Embryonic facial prominence (tissue), 1 donor: Measurements from ENCODE around the gene DDX17.

ENCODE experiments used
- DNase-seq: peaks from one replicate; pipeline ENCODE4 v3.0.0-alpha.2; 2016; ENCODE audit errors: extremely low spot score

The DDX17 gene

DNA sequence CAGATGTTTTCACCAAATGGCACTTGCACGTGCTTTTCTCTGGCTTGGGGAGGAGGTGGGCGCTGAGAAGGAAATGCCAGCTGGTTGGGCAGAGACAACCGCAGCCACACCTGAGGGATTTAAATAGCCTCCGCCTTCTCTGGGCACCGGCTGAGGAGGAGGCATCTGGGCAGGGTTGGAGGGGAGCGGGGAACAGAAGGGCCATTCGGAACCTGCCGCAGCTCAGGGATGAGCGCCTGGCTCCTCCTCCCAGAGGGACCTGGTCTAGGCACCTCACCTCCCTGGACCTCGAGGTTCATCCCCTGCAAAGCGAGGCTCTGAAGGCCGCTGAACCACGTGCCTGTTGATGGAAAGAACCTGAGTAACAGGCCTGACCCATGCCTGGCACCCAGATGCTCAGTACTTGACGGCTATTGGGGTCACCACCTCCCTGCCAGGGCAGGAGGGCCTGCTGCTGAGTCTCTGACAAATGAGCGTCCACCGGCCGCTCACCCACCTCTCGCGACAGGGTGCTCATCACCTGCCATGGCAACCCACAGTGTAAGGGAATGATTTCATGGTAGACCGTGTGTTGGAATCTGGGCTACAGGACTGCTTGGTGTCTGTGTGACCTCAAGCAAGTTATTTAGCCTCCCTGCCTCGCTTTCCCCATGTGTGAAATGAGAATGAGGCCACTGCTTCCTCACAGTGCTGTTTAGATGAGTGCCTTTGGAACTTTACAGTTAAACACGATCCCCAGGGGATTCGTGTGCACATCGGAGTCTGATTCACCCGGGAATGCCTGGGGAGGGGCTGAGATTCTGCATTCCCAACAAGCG lies 40.2 kb downstream of the DDX17 start:
- DNase-seq, result no peak

DNA sequence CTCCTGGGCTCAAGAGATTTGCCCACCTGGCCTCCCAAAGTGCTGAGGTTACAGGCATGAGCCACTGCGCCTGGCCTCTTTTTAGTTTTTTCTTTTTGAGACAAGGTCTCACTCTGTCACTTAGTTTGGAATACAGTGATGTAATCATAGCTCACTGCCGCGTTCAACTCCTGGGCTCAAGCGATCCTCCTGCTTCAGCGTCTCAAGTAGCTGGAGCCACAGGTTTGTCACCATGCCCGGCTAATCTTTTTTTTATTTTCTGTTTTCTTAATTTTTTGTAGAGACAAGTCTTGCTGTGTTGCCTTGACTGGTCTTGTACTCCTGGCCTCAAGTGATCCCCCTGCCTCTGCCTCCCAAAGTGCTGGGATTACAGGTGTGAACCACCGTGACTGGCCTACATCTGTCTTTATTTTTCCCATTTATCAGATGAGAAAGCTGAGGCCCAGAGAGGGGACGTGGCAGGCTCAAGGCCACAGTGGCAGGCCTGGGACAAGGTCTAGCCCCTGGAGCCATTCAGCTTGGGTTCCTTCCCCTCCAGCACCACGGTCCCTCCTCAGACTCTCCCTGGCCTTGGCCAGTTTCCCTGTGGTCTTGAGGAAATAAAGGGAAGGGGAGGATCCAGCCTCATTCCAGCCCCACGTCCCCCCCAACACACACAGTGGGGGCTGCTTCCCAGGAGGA lies 41.0 kb downstream of the DDX17 start:
- DNase-seq, result no peak

DNA sequence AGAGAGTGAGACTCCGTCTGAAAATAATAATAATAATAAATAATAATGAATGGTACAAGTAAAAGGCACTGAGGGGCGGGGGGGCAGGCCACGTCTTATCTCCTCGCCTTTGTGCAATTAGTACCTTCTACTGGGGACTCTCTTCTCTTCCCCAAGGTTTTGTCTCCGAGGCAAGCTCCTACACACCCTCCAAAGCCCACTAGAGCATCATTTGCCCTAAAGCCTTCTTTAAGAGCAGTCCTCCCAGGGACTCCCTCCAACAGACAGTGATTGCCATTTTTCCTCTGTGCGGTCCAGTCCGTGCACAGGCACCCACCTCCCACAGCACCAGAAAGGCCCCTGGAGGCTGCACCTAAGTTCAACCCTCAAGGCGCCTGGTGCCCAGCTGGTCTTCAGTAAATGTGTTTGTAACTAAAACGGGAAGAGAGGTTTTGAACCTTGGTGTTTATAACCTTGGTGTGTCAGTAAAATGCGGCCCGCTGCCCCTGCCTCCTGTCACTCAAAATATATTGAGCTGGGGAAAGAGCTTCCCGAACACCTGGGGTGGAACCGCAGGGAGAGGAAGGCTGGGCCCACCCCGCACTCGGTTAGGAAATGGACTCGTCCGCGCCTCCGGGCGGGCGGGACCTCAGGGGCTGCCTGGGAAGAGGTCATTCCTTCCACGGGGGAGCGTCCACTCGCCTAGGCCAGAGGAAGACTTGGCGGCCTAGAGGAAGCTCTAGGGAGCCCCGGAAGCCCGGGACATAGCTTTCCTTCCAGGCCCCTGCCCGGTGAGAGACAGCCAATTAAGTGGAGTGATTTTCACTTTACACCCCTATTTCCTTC lies 42.9 kb downstream of the DDX17 start:
- DNase-seq, result no peak

DNA sequence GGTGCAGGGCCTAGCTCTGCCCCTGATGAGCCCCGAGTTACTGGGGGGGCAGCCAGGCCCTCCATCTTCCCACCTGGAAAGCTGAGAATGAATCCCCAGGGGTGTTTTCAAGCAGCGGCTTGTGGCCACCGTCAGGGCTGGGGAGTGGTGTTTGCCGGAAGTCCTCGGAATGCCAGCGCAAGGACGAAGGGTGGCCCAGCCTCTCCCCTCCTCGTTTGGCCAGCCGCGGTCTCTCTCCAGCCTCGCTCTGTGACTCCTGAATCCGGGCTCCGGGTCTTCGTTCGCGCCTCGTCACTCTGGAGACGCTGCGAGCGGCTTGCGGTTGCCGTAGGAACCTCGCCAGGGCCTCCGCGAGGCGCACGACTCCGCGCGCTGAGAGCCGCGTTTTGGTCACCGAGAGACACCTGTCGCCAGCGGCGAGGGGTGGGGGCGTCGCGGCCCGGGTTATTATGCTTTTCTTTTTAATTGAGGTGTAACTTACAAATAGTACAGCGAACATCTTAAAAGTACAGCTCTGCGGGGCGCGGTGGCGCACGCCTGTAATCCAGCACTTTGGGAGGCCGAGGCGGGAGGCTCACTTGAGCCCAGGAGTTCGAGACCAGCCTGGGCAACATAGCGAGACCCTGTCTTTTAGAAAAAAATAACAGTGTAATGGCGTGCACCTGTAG lies 44.6 kb downstream of the DDX17 start:
- peak; percentile 46 for DNase-seq

GRCh38 chr22:38461057-38461413 lies 45.1 kb downstream of the DDX17 start:
- no peak for DNase-seq

GRCh38 chr22:38460426-38460840 lies 45.7 kb downstream of the DDX17 start:
- DNase-seq, result no peak

DNA sequence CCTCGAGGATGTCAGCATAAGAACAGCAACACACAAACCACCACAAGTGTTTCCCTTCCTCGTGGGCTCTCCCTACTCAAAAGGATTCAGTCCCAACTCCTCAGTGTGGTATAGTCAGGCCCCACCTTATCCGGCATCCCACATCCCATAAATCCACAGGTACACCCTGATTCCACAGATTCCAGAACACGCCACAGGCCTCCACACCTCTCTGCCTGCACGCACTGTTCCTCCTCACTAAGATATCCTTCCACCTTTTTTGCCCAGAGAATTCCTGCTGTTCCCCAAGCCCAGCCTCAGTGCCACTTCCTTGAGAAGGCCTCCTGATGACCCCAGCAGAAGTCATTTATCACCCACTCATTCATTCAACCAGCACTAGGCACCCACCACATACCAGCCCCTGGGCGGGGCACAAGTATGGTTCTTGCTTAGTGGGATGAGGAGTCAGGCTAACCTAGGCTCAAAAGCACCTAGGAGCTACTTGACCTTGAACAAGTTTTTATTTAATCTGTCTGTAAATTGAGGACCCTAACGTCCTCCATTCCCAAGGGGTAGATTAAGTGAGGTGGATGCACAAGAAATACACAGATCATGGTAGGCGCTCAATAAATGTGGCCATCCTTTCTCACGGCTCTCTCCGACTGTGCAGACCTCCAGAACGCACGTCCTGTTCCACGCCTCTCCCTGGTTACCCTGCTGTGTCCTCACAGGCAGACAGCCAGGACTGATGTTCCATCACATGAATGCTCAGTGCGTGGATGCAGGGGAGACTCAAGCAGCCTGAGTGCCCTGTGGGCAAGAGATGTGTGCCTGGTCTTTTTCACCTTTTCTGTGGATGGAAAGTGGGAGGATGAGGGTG lies 49.0 kb downstream of the DDX17 start:
- DNase-seq, result no peak

DNA sequence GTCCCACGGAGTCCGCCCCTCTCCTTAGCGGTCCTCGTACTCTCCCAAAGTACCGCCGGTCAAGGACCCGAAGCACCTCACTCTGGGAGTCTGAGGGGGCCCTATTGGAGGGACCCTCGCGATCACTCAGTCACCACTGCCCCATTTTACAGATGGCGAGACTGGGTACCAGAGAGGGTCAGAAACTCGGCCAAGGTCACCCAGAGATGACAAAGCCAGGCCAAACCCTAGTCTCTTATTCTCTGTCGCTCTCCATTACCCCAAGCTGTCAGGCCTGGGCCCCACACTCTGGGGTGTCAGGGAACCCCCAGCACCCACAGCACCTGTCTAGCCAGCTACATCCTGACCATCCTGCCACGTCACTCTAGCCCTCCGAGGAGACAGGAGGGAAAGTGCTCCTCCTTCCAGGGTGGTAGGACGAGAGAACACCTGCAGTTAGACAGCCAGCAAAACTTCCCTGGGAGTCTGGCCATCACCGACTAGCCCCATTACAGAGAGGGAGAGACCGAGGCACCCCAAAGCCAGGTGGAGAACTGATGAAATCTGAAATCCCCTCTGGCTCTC lies 49.8 kb downstream of the DDX17 start:
- no peak for DNase-seq

DNA sequence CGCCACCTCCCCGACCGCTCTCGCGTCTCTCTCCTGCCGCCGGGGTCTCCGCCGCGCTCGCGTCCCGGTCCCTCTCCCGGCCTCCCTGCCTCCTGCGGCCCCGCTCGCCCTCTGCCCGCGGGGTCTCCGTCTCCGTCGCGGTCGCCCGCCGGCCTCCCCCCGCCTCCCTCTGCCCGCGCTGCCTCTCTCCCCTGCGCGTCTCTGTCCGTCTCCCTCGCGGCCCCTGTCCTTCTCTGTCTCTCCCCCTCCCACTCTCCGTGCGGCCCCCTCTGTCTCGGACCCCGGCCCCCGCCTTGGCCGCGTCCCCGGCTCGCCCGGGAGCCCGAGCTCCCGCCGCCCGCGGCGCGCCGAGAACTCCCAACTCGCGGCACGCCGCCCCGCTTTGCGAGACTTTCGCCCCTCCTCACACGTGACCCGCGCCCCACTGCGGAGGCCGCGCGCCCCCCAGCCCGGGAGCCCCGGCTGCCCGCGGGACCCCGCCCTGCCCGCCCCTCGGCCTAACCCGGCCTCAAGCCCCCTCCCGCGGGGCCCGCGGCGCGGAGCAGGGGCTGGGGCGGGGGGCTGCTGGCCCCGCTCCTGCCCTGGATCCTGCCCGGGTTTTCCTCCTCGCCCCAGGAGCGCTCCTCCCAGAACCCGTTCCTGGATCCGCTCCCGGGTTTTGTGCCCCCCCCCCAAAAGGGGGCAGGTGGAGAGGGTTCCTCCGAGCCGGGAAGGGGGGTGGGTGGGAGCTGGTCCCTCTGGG lies 50.4 kb downstream of the DDX17 start:
- no peak for DNase-seq

GRCh38 chr22:38455076-38455529 lies 51.0 kb downstream of the DDX17 start, which contains the start of gene KCNJ4:
Gene KCNJ4 (minus strand): TSS chr22:38455199. CDS start chr22:38428132, 27,067 bp downstream.
- DNase-seq, result no peak

DNA sequence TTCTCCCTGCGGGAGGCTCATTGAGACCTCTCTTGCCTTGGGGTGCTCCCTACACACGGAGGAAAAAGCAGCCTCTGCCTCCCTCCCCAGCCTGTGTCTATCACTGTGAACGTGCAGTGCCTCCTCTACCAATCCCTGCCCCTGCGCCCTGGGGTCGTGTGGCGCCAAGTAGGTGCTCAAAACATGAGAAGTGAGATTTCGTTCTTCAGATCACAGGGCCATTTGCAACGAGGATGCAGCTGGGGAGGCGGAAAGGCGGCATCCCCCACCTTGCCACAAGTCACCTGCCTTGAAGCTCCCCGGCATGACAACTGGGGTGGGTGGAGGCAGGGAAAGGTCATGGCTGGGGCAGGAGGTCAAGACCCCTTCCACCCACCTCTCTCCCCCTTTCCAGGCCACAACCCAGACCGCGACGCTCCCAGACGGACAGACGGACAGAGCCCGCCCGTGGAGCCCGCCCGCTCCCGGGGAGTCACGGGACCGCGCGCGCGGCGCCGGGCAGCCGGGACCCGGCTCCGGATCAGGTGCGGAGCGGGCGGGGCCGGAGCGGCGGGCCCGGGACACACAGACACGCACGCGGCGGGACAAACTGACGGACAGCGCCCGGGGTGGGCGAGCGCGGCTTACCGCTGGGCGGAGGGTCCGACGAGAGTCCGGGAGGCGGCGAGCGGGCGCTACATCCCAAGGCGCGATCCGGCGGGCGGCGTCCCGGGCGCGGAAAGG lies 51.6 kb downstream of the DDX17 start:
- no peak for DNase-seq

- DNase-seq, result no peak
Measured at GRCh38 chr22:38453996-38454352, 52.1 kb downstream of the DDX17 start.

DNA sequence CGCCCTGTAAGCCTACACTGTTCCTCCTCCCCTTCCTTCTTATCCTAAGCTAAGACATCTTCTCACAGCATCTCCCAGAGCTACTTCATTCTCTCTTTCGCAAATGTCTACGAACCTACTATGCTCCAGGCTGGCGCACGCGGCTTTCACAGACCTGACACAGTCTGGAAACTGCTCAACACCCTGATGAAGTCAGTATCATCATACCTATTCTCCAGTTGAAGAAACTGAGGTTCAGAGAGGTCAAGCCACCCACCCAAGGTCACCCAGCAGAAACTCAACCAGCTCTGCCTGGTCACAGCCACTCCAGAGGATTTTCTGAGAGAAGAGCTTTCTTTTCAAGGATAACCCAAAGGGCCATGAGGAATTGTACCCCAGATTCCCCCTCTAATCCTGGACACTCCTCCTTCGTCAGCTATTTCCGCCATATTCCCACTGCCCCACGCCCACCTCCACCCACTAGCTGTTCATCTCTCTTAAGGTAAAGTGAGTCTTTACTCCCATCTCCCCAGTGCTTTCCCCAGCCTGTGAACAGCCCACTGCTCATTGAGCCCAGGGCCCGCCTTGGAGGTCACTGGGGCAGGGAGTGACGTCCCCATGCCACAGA lies 52.9 kb downstream of the DDX17 start:
- no peak for DNase-seq

GRCh38 chr22:38452373-38453065 lies 53.6 kb downstream of the DDX17 start:
- no peak for DNase-seq

GRCh38 chr22:38451864-38452263 lies 54.2 kb downstream of the DDX17 start:
- DNase-seq, result no peak

- no peak for DNase-seq
Measured at GRCh38 chr22:38451404-38451803, 54.7 kb downstream of the DDX17 start.

DNA sequence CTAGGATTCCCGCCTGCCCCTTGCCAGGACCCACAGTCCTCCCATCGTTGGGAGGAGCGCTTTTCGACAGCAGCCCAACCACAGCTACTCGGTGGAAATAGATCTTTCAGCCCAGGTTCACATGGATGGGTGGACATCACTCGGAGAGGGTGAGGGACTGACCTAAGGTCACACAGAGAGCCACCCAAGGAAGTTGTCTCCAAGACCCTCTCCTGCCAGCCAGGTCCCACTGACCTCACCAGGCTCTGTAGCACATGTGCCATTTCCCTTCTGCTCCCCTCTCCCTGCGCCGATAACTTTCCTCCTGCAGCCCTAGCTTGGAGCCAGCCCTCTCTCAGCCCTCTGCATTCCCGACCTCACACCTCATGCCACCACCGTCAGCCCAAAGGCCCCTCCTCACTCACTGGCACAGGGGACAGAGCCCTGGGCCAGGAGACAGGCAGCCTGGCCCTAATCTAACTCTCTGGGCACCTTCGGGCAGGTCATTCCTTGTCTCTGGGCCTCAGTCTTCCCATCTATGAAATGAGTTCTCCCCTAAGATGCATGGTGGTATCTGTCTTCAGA lies 55.8 kb downstream of the DDX17 start:
- no peak for DNase-seq

GRCh38 chr22:38449776-38450175 lies 56.3 kb downstream of the DDX17 start:
- no peak for DNase-seq
